ENCODE measurements around the gene ATP5IF1.

ATP5IF1 gene

GRCh38 chr1:28265577-28265976, 29.7 kb downstream of the ATP5IF1 start:
- no peak for DNase-seq (ENCODE audit: low read depth)

- no peak for DNase-seq (ENCODE audit: low read depth)
These were observed 31.0 kb downstream of the ATP5IF1 start for GRCh38 chr1:28266920-28267322.

GRCh38 chr1:28267633-28268032, 31.7 kb downstream of the ATP5IF1 start:
- DNase-seq (ENCODE audit: low read depth) = no peak

GRCh38 chr1:28269529-28269928, 33.6 kb downstream of the ATP5IF1 start:
- DNase-seq (ENCODE audit: low read depth) = no peak

GRCh38 chr1:28272215-28272852, 36.4 kb downstream of the ATP5IF1 start:
- no peak for DNase-seq (ENCODE audit: low read depth)

GRCh38 chr1:28273216-28273860, 37.4 kb downstream of the ATP5IF1 start:
- no peak for DNase-seq (ENCODE audit: low read depth)

GRCh38 chr1:28278763-28279162, 42.8 kb downstream of the ATP5IF1 start:
- DNase-seq (ENCODE audit: low read depth) = no peak

- DNase-seq (ENCODE audit: low read depth) = no peak
These were observed 43.8 kb downstream of the ATP5IF1 start for GRCh38 chr1:28279721-28280120.

- DNase-seq (ENCODE audit: low read depth) = no peak
These were observed 44.6 kb downstream of the ATP5IF1 start for GRCh38 chr1:28280501-28280900.

GRCh38 chr1:28280977-28281381, 45.1 kb downstream of the ATP5IF1 start:
- no peak for DNase-seq (ENCODE audit: low read depth)

- DNase-seq (ENCODE audit: low read depth) = no peak
These were observed 45.9 kb downstream of the ATP5IF1 start for GRCh38 chr1:28281608-28282425.

- DNase-seq (ENCODE audit: low read depth) = no peak
These were observed 46.8 kb downstream of the ATP5IF1 start for GRCh38 chr1:28282426-28283407.

GRCh38 chr1:28286111-28286510, 50.2 kb downstream of the ATP5IF1 start:
- no peak for DNase-seq (ENCODE audit: low read depth)

Data from stimulated activated CD4-positive, alpha-beta T cell treated with anti-CD3 and anti-CD28 coated beads, Interleukin-2, amount 100 ng/mL, for 4 hours (primary cell).